Measurements from ENCODE around the gene SLC38A1.

- no peak for TF ChIP-seq POLR2A (IDR thresholded peaks at IDR 0.05; ENCODE audit: borderline replicate concordance, extremely low read depth, insufficient read depth, insufficient read length)
- no peak for TF ChIP-seq ATF3 (IDR thresholded peaks at IDR 0.05)
- TF ChIP-seq MAX (IDR thresholded peaks at IDR 0.05): no peak
- no peak for TF ChIP-seq POLR2AphosphoS5 (IDR thresholded peaks at IDR 0.05; ENCODE audit: low read depth, low read length)
- no peak for TF ChIP-seq CTCF (IDR thresholded peaks at IDR 0.05 in 2 of 3, conservative IDR thresholded peaks at IDR 0.05 in 1 of 3; ENCODE audit: borderline replicate concordance in 1 of 3, insufficient read depth in 1 of 3, low read depth in 2 of 3, low read length in 2 of 3)
- TF ChIP-seq REST (IDR thresholded peaks at IDR 0.05; ENCODE audit: low read depth): no peak
- no peak for TF ChIP-seq YY1 (IDR thresholded peaks at IDR 0.05; ENCODE audit: extremely low read depth, insufficient replicate concordance, low read depth, low read length)
- no peak for TF ChIP-seq CEBPB (IDR thresholded peaks at IDR 0.05; ENCODE audit: low read depth)
- no peak for TF ChIP-seq FOSL1 (IDR thresholded peaks at IDR 0.05; ENCODE audit: low read depth)
Observed at GRCh38 chr12:46208370-46208769, 60.5 kb downstream of the SLC38A1 start.

Measured in HCT116 (cell line).